ENCODE results near the gene DCDC2C.

Gene DCDC2C

GRCh38 chr2:3712831-3713503, 9.6 kb downstream of the DCDC2C start:
- DNase-seq = no peak

GRCh38 chr2:3718679-3719078, 15.3 kb downstream of the DCDC2C start:
- no peak for DNase-seq

- DNase-seq = no peak
Measured at GRCh38 chr2:3725002-3725401, 21.6 kb downstream of the DCDC2C start.

- no peak for DNase-seq
Measured at GRCh38 chr2:3725458-3726250, 22.3 kb downstream of the DCDC2C start.

GRCh38 chr2:3726511-3726910, 23.1 kb downstream of the DCDC2C start:
- DNase-seq = no peak

- no peak for DNase-seq
Measured at GRCh38 chr2:3727397-3728045, 24.1 kb downstream of the DCDC2C start.

GRCh38 chr2:3728104-3729054, 25.0 kb downstream of the DCDC2C start:
- DNase-seq = no peak

- DNase-seq = no peak
Measured at GRCh38 chr2:3729055-3729448, 25.7 kb downstream of the DCDC2C start.

- DNase-seq = no peak
Measured at GRCh38 chr2:3729786-3730185, 26.4 kb downstream of the DCDC2C start.

- DNase-seq = no peak
Measured at GRCh38 chr2:3730646-3731045, 27.3 kb downstream of the DCDC2C start.

GRCh38 chr2:3731829-3732228, 28.5 kb downstream of the DCDC2C start:
- DNase-seq = no peak

GRCh38 chr2:3736112-3736511, 32.7 kb downstream of the DCDC2C start:
- no peak for DNase-seq

GRCh38 chr2:3737128-3737527, 33.8 kb downstream of the DCDC2C start:
- no peak for DNase-seq

- peak; percentile 2 for DNase-seq
Measured at GRCh38 chr2:3738454-3738853, 35.1 kb downstream of the DCDC2C start.

GRCh38 chr2:3739313-3739712, 35.9 kb downstream of the DCDC2C start:
- DNase-seq = no peak

GRCh38 chr2:3741396-3741795, 38.0 kb downstream of the DCDC2C start:
- DNase-seq = no peak

GRCh38 chr2:3741867-3742602, 38.7 kb downstream of the DCDC2C start:
- no peak for DNase-seq

- no peak for DNase-seq
Measured at GRCh38 chr2:3742743-3743508, 39.6 kb downstream of the DCDC2C start.

- DNase-seq = no peak
Measured at GRCh38 chr2:3743951-3744555, 40.7 kb downstream of the DCDC2C start.

GRCh38 chr2:3745920-3746319, 42.5 kb downstream of the DCDC2C start:
- no peak for DNase-seq
